Mesothelial cell of epicardium (in vitro differentiated cells): Measurements from ENCODE around the gene DCXR. TPM values are rescaled to one million over a fixed set of nuclear protein-coding genes. Genes with fewer than 3 reads are reported as not detected.

ENCODE experiments used
- DNase-seq, 2 experiments: peaks; one replicate each; pipeline ENCODE4 v3.0.0; 2021; ENCODE audit warnings: low spot score in 2 of 2; ENCODE audit not compliant: unreplicated experiment in 2 of 2
- H3K27ac Mint-ChIP-seq: 2 replicates; pipeline ENCODE4 v1.8.0; 2021; ENCODE audit warnings: mixed read lengths
- H3K27me3 Mint-ChIP-seq: 2 replicates; pipeline ENCODE4 v1.8.0; 2021; ENCODE audit warnings: low read depth, mixed read lengths
- H3K36me3 Mint-ChIP-seq: 2 replicates; pipeline ENCODE4 v1.8.0; 2021; ENCODE audit warnings: mixed read lengths
- H3K4me1 Mint-ChIP-seq: 2 replicates; pipeline ENCODE4 v1.8.0; 2021; ENCODE audit warnings: mixed read lengths
- H3K4me3 Mint-ChIP-seq: 2 replicates; pipeline ENCODE4 v1.8.0; 2021; ENCODE audit warnings: mild to moderate bottlenecking, moderate library complexity, mixed read lengths
- H3K9me3 Mint-ChIP-seq: 2 replicates; pipeline ENCODE4 v1.8.0; 2021; ENCODE audit warnings: mixed read lengths
- CTCF ChIP-seq: fragments of 200-600 bp; sonication (generic); IDR thresholded peaks from one replicate; pipeline ENCODE4 v1.5.0; 2021; ENCODE audit warnings: antibody characterized with exemption; ENCODE audit not compliant: unreplicated experiment
- total RNA-seq: library from RNA; stranded (reverse); gene quantifications from 3 replicates; pipeline ENCODE4 v1.2.1, GENCODE V29; 2021

Gene DCXR
- total RNA-seq, 1 donor from 2014 or later: 77.6 TPM

- Mint-ChIP-seq H3K27ac (no peak overlapping the region), H3K36me3 (peaks cover 5% of the 10 kb centered on the region)
These were observed 43.4 kb upstream of the DCXR start for GRCh38 chr17:82080789-82081464.

GRCh38 chr17:82080048-82080788 is 42.7 kb upstream of the DCXR start:
- Mint-ChIP-seq H3K36me3 (peaks cover 5% of the 10 kb centered on the region), H3K4me3 (no peak overlapping the region)

More at GRCh38 chr17:82080789-82081464, 43.4 kb upstream of the DCXR start:
- no peaks in the 10 kb centered on the region for H3K9me3 Mint-ChIP-seq
- H3K4me3 Mint-ChIP-seq: no peak overlapping the region
- no peak for DNase-seq
- no peaks in the 10 kb centered on the region for H3K27me3 Mint-ChIP-seq
- no peak for TF ChIP-seq CTCF
- H3K4me1 Mint-ChIP-seq: no peaks in the 10 kb centered on the region

GRCh38 chr17:82079001-82079677 is 41.6 kb upstream of the DCXR start:
- Mint-ChIP-seq H3K4me1 (no peaks in the 10 kb centered on the region), H3K4me3 (no peak overlapping the region), H3K9me3 (no peaks in the 10 kb centered on the region), H3K27me3 (peaks cover 4% of the 10 kb centered on the region), H3K27ac (no peak overlapping the region), H3K36me3 (peaks cover 3% of the 10 kb centered on the region)
- no peak for DNase-seq
- TF ChIP-seq CTCF: no peak

More at GRCh38 chr17:82080048-82080788, 42.7 kb upstream of the DCXR start:
- DNase-seq: no peak
- TF ChIP-seq CTCF: no peak
- Mint-ChIP-seq H3K27me3 (no peaks in the 10 kb centered on the region), H3K4me1 (no peaks in the 10 kb centered on the region), H3K27ac (no peak overlapping the region), H3K9me3 (no peaks in the 10 kb centered on the region)

- Mint-ChIP-seq H3K36me3 (peaks cover 3% of the 10 kb centered on the region), H3K4me1 (no peaks in the 10 kb centered on the region), H3K9me3 (peaks cover 3% of the 10 kb centered on the region), H3K27me3 (peaks cover 10% of the 10 kb centered on the region), H3K27ac (no peak overlapping the region), H3K4me3 (no peak overlapping the region)
- no peak for TF ChIP-seq CTCF
- no peak for DNase-seq
These were observed 40.9 kb upstream of the DCXR start for GRCh38 chr17:82078433-82078832.

- Mint-ChIP-seq H3K9me3 (peaks cover 4% of the 10 kb centered on the region), H3K27me3 (peaks cover 13% of the 10 kb centered on the region), H3K27ac (no peak overlapping the region), H3K4me3 (no peak overlapping the region), H3K4me1 (no peaks in the 10 kb centered on the region), H3K36me3 (peaks cover 3% of the 10 kb centered on the region)
- TF ChIP-seq CTCF: no peak
- DNase-seq: no peak
These were observed 40.3 kb upstream of the DCXR start for GRCh38 chr17:82077617-82078358.
